ENCODE data around the gene CCDC179. TPM values are rescaled to one million over a fixed set of nuclear protein-coding genes. Genes with fewer than 3 reads are reported as not detected.

The CCDC179 gene
- total RNA-seq, 1 experiment from 2014 or later = not detected

- H3K4me3 ChIP-seq = peak overlapping the region; percentile 83; the same call in 1 of the 2 replicates
- POLR2A ChIA-PET (ENCODE audit: unreplicated experiment) = interaction anchor here (0.6 kb wide), 1 partner anchor 19 kb away, joined by 5 read pairs; no protein-coding TSS in a partner anchor
- peak overlapping the region; percentile 90 for H2AFZ ChIP-seq
- TF ChIP-seq EZH2 (IDR thresholded peaks at IDR 0.05; ENCODE audit: low read depth) (no peak), CTCF (conservative IDR thresholded peaks at IDR 0.05) (no peak)
- DNase-seq = no peak
- CTCF ChIA-PET = interaction anchor here (0.6 kb wide), 2 partner anchors 312 to 1973 kb away, joined by 4 to 16 read pairs; no protein-coding TSS in a partner anchor
- H3K4me2 ChIP-seq = peak overlapping the region; percentile 76
- H3K36me3 ChIP-seq (ENCODE audit: low read depth) = 0 out of 2 replicates have a peak, but pooled peaks cover 7% of the 10 kb centered on the region
- no peaks in the 10 kb centered on the region for H3K27me3 ChIP-seq (ENCODE audit: insufficient read depth, low read depth)
- peaks cover 17% of the 10 kb centered on the region for H3K4me1 ChIP-seq (replicated peaks; ENCODE audit: insufficient read depth)
- no peaks in the 10 kb centered on the region for H4K20me1 ChIP-seq (ENCODE audit: insufficient read depth)
- H3K9me2 ChIP-seq (ENCODE audit: insufficient read depth) = no peaks in the 10 kb centered on the region
- no peaks in the 10 kb centered on the region for H3K9me3 ChIP-seq (ENCODE audit: insufficient read depth, low read depth)
- BruUV-seq (replicated peaks) = no TSS peak
- no peak overlapping the region for H3K27ac ChIP-seq
- 0 out of 2 replicates have a peak, but pooled peaks cover 3% of the 10 kb centered on the region for H3F3A ChIP-seq (ENCODE audit: insufficient read depth, low read depth)
- intact Hi-C loops (cut with micrococcal nuclease; ENCODE audit: unreplicated experiment) = no loop called here
- peaks cover 6% of the 10 kb centered on the region; the same call in 1 of the 2 replicates for H3K79me2 ChIP-seq (ENCODE audit: low read depth)
Measured at GRCh38 chr11:22830082-22830414, 30.2 kb downstream of the CCDC179 start.

GRCh38 chr11:22829231-22830081 is 30.8 kb downstream of the CCDC179 start, which contains the start of gene SVIP:
TSS of gene SVIP (minus strand) at chr11:22829801. CDS start at chr11:22829748, 53 bp downstream.
- TF ChIP-seq CTCF (conservative IDR thresholded peaks at IDR 0.05) = peak; percentile 64
- TF ChIP-seq EZH2 (IDR thresholded peaks at IDR 0.05; ENCODE audit: low read depth) = no peak
- H2AFZ ChIP-seq = peak within 1 kb of the TSS; percentile 90
- peak within 1 kb of the TSS; percentile 91 for H3K4me2 ChIP-seq
- peak within 1 kb of the TSS; percentile 83 for H3K4me3 ChIP-seq
- CTCF ChIA-PET = interaction anchor here (0.6 kb wide), 2 partner anchors 312 to 1972 kb away, joined by 4 to 16 read pairs; no protein-coding TSS in a partner anchor
- no peaks in the 10 kb centered on the region for H3K9me3 ChIP-seq (ENCODE audit: insufficient read depth, low read depth)
- POLR2A ChIA-PET (ENCODE audit: unreplicated experiment) = interaction anchor here (0.5 to 0.8 kb wide), 4 partner anchors 20 to 218 kb away, joined by 3 to 10 read pairs (median 4); no protein-coding TSS in a partner anchor
- H3F3A ChIP-seq (ENCODE audit: insufficient read depth, low read depth) = 0 out of 2 replicates have a peak, but pooled peaks cover 3% of the 10 kb centered on the region
- peak; percentile 79 to 96 for DNase-seq
- peak within 1 kb of the TSS; percentile 47; the same call in 1 of the 2 replicates for H3K27ac ChIP-seq
- intact Hi-C loops (cut with micrococcal nuclease; ENCODE audit: unreplicated experiment) = no loop called here
- H3K79me2 ChIP-seq (ENCODE audit: low read depth) = peaks cover 6% of the 10 kb centered on the region; the same call in 1 of the 2 replicates
- no peaks in the 10 kb centered on the region for H3K9me2 ChIP-seq (ENCODE audit: insufficient read depth)
- 0 out of 2 replicates have a peak, but pooled peaks cover 7% of the 10 kb centered on the region for H3K36me3 ChIP-seq (ENCODE audit: low read depth)
- H3K4me1 ChIP-seq (replicated peaks; ENCODE audit: insufficient read depth) = peaks cover 17% of the 10 kb centered on the region
- BruUV-seq (replicated peaks) = TSS peak; percentile 59
- no peaks in the 10 kb centered on the region for H3K27me3 ChIP-seq (ENCODE audit: insufficient read depth, low read depth)
- H4K20me1 ChIP-seq (ENCODE audit: insufficient read depth) = no peaks in the 10 kb centered on the region

GRCh38 chr11:22828373-22828772 is 31.9 kb downstream of the CCDC179 start:
- 0 out of 2 replicates have a peak, but pooled peaks cover 3% of the 10 kb centered on the region for H3F3A ChIP-seq (ENCODE audit: insufficient read depth, low read depth)
- no peaks in the 10 kb centered on the region for H3K27me3 ChIP-seq (ENCODE audit: insufficient read depth, low read depth)
- H3K4me1 ChIP-seq (replicated peaks; ENCODE audit: insufficient read depth) = peaks cover 17% of the 10 kb centered on the region
- H3K36me3 ChIP-seq (ENCODE audit: low read depth) = 0 out of 2 replicates have a peak, but pooled peaks cover 7% of the 10 kb centered on the region
- intact Hi-C loops (cut with micrococcal nuclease; ENCODE audit: unreplicated experiment) = no loop called here
- H3K9me3 ChIP-seq (ENCODE audit: insufficient read depth, low read depth) = no peaks in the 10 kb centered on the region
- H4K20me1 ChIP-seq (ENCODE audit: insufficient read depth) = no peaks in the 10 kb centered on the region
- H3K79me2 ChIP-seq (ENCODE audit: low read depth) = peaks cover 6% of the 10 kb centered on the region; the same call in 1 of the 2 replicates
- H3K9me2 ChIP-seq (ENCODE audit: insufficient read depth) = no peaks in the 10 kb centered on the region
- no TSS peak for BruUV-seq (replicated peaks)
- TF ChIP-seq EZH2 (IDR thresholded peaks at IDR 0.05; ENCODE audit: low read depth) = no peak
- peak overlapping the region; percentile 83 for H3K4me3 ChIP-seq
- H2AFZ ChIP-seq = peak overlapping the region; percentile 86; the same call in 1 of the 2 replicates
- no peak overlapping the region for H3K27ac ChIP-seq
- ChIA-PET POLR2A (ENCODE audit: unreplicated experiment) (interaction anchor here (0.6 kb wide), 1 partner anchor 156 kb away, joined by 3 read pairs; no protein-coding TSS in a partner anchor), CTCF (no interaction called here)
- DNase-seq = no peak
- peak overlapping the region; percentile 91 for H3K4me2 ChIP-seq
